ENCODE measurements around the gene OR4D2.

The OR4D2 gene

GRCh38 chr17:58217766-58218165 is 51.0 kb downstream of the OR4D2 start:
- peak; percentile 84 for DNase-seq

GRCh38 chr17:58219007-58219788 is 52.4 kb downstream of the OR4D2 start, which contains the start of gene MKS1:
Gene MKS1 (minus strand): TSS chr17:58219255. CDS start chr17:58219230, 25 bp downstream.
- DNase-seq, result peak; percentile 96

GRCh38 chr17:58219789-58220183 is 53.0 kb downstream of the OR4D2 start:
- no peak for DNase-seq

Measured in hematopoietic multipotent progenitor cell treated with erythropoietin and hydrocortisone succinate and interleukin-3 and kit ligand, for 6 days (in vitro differentiated cells).